Measurements from ENCODE around the gene VPS25.
"Not testable (repeated sequence)": the region's sequence is repeated elsewhere in the genome, so short reads cannot be mapped to it uniquely, and the experiment has no call there.

VPS25 gene

DNA sequence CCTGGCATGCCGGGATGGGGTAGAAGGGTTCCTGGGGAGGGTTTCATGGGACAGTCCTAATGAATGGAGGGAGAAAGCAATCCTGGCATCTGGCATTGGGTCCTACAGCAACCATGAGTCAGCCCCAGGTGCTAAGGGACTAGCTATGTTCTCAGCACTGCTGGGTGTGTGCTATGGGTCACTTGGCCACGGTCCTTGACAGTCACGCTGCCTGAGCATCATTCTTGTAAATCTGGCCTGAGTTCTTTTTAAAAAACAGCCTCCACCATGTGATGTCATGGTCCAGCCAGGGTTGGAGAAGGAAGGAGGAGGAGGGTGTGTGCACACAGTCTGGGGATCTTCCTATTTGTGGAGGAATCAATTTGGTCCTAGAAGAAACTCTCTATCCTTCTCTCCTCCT lies 18.5 kb upstream of the VPS25 start:
- Mint-ChIP-seq H3K9me3 (no peaks in the 10 kb centered on the region), H3K36me3 (ENCODE audit: low read depth) (no peaks in the 10 kb centered on the region), H3K4me1 (ENCODE audit: low read depth) (peaks cover 31% of the 10 kb centered on the region), H3K4me3 (no peak overlapping the region), H3K27me3 (peaks cover 45% of the 10 kb centered on the region), H3K27ac (no peak overlapping the region)
- intact Hi-C loops (cut with micrococcal nuclease) = no loop called here

DNA sequence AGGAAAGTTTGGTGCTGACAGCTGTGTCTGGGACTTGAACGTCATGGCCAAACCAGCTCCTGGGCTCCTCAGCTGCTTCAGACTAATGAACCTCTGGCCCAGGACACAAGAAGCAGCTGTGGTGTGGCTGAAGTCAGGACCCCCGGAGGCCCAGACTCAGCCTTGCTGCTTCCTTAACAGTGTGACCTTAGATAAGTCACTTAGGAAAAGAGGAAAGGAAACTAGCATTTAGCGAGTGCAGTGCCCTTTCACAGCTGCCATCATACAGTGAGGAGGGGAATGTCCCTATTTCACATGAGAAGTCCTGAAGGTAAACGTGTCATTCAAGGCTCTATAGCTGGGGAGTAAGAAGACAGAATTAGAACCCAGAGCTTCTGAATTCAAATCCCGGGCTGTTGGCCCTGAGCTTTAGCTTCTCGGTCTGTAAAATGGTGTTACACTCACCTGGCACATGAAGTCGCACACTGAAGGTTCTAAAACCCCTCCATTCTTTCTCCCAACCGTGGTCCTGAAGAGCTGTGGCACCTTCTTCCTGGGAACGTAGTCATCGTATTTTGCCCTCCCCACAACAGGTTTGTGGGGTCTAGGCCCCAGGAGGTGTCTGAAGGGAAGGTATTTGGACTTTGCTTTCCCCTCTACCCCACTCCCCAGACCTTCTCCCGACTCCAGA lies 13.1 kb upstream of the VPS25 start:
- H3K27me3 Mint-ChIP-seq = peaks cover 63% of the 10 kb centered on the region
- no peaks in the 10 kb centered on the region for H3K9me3 Mint-ChIP-seq
- intact Hi-C loops (cut with micrococcal nuclease) = no loop called here
- no peak overlapping the region for H3K4me3 Mint-ChIP-seq
- H3K4me1 Mint-ChIP-seq (ENCODE audit: low read depth) = peaks cover 38% of the 10 kb centered on the region
- no peak overlapping the region for H3K27ac Mint-ChIP-seq
- H3K36me3 Mint-ChIP-seq (ENCODE audit: low read depth) = no peaks in the 10 kb centered on the region

DNA sequence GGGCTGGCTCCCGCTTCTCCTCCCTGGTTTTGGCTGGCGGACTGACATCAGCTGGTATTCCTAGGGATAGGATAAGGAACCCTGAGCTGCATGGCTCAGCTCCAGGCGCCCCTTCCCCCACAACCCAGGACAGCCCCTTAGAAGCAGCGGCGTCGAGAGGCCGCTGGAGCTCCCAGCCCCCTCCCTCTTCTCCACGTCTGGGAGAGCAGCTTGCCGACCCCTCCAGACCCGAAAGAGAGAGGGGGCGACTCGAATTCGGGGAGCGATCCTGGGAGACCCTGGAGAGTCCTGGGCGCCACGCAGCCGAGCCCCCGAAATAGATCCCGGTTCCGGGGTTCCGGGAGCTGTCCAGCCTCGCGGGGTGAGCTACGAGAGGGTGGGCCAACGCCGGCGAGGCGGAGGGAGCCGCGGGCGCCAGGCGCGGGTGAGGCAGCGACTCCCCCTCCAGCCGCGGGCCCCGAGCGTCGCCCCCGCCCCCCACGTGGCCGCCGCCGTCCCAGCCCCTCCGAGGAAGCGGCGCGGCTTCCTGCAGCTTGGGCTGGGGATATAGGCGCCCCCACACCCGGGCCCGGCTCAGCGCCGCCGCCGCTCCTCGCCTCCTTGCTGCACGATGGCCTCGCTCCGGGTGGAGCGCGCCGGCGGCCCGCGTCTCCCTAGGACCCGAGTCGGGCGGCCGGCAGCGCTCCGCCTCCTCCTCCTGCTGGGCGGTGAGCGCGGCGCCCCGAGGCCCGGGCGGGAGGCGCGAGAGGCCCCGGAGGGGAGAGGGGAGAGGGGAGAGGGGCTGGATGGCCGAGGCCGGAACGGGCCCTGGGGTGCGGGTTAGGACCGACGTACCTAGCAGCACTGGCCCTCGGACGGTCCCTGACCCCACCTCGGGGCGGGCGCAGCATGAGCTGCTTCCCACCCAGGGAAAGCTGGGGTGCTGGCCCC lies 12.3 kb upstream of the VPS25 start, which contains the start of gene RAMP2:
TSS of gene RAMP2 (plus strand) at position 576 of the 930 bp plus-strand sequence. CDS start at position 611, 35 bp downstream.
- Mint-ChIP-seq H3K4me1 (ENCODE audit: low read depth) (peaks cover 37% of the 10 kb centered on the region), H3K4me3 (peak within 1 kb of the TSS; percentile 52), H3K27ac (no peak within 1 kb of the TSS), H3K9me3 (no peaks in the 10 kb centered on the region), H3K36me3 (ENCODE audit: low read depth) (no peaks in the 10 kb centered on the region), H3K27me3 (peaks cover 64% of the 10 kb centered on the region)
- intact Hi-C loops (cut with micrococcal nuclease) = no loop called here

DNA sequence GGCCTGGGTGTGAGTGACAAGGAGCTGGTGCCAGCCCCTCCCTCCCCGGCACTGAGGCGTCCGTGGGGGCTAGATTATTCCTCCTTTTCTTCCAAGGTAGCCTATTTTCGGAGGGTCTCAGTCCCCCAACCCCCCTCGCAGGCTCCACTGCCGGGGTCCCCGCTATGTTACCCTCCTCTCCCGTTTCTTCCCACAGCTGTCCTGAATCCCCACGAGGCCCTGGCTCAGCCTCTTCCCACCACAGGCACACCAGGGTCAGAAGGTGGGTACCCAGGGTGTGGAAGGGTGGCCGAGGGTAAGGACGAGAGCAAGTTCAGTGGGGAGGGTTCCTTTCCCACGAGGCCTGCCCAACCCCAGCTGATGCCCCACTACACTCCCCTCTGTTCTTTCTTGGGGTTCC lies 11.6 kb upstream of the VPS25 start:
- peaks cover 59% of the 10 kb centered on the region for H3K27me3 Mint-ChIP-seq
- H3K27ac Mint-ChIP-seq = no peak overlapping the region
- H3K4me1 Mint-ChIP-seq (ENCODE audit: low read depth) = peaks cover 31% of the 10 kb centered on the region
- no peaks in the 10 kb centered on the region for H3K9me3 Mint-ChIP-seq
- H3K36me3 Mint-ChIP-seq (ENCODE audit: low read depth) = no peaks in the 10 kb centered on the region
- H3K4me3 Mint-ChIP-seq = no peak overlapping the region
- intact Hi-C loops (cut with micrococcal nuclease) = no loop called here

DNA sequence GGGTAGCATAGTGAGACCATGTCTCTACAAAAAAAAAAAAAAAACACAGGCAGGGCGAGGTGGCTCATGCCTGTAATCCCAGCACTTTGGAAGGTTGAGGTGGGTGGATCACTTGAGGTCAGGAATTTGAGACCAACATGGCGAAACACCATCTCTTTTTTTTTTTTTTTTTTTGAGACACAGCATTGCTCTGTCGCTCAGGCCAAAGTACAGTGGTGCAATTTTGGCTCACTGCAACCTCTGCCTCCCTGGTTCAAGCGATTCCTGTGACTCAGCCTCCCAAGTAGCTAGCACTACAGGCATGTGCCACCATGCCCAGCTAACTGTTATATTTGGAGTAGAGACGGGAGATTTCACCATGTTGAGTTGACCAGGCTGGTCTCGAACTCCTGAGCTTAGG lies 7.1 kb upstream of the VPS25 start:
- no peak overlapping the region for H3K4me3 Mint-ChIP-seq
- H3K9me3 Mint-ChIP-seq = no peaks in the 10 kb centered on the region
- peaks cover 14% of the 10 kb centered on the region for H3K4me1 Mint-ChIP-seq (ENCODE audit: low read depth)
- peaks cover 44% of the 10 kb centered on the region for H3K27me3 Mint-ChIP-seq
- intact Hi-C loops (cut with micrococcal nuclease) = no loop called here
- no peaks in the 10 kb centered on the region for H3K36me3 Mint-ChIP-seq (ENCODE audit: low read depth)
- no peak overlapping the region for H3K27ac Mint-ChIP-seq

DNA sequence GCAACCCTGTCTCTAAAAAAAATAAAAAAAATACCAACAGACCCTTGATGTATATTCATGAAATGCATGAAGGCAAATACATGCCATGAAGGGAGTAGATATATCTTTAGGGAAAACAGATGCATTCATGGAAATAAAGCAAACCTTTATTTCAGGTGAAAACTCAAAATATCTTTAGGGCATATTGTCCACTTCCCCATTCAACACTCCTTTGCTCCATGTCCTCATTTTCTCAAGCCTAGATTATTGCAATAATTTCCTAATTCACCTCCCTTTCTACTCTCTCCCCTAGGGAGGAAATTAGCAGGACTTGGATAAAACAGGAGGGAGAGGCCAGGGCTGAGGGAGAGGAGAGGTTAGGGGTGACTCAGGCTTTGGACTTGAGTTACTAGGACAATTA lies 5.7 kb upstream of the VPS25 start:
- no peaks in the 10 kb centered on the region for H3K9me3 Mint-ChIP-seq
- no peaks in the 10 kb centered on the region for H3K36me3 Mint-ChIP-seq (ENCODE audit: low read depth)
- peaks cover 33% of the 10 kb centered on the region for H3K27me3 Mint-ChIP-seq
- H3K4me3 Mint-ChIP-seq = no peak overlapping the region
- H3K4me1 Mint-ChIP-seq (ENCODE audit: low read depth) = peaks cover 17% of the 10 kb centered on the region
- no peak overlapping the region for H3K27ac Mint-ChIP-seq
- intact Hi-C loops (cut with micrococcal nuclease) = no loop called here

DNA sequence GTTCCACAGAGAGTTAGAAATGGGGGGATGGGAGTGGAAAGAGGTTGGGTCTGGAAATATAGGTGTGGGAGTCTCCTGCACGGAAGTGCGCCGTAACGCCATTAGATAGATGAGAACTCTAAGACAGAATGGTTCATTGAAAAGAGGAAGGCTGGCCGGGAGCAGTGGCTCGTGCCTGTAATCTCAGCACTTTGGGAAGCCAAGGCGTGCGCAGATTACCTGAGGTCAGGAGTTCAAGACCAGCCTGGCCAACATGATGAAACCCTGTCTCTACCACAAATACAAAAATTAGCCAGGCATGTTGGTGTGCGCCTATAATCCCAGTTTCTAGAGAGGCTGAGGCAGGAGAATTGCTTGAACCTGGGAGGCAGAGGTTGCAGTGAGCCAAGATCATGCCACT lies 5.2 kb upstream of the VPS25 start:
- H3K9me3 Mint-ChIP-seq; intact Hi-C loops (cut with micrococcal nuclease): not testable (repeated sequence)

DNA sequence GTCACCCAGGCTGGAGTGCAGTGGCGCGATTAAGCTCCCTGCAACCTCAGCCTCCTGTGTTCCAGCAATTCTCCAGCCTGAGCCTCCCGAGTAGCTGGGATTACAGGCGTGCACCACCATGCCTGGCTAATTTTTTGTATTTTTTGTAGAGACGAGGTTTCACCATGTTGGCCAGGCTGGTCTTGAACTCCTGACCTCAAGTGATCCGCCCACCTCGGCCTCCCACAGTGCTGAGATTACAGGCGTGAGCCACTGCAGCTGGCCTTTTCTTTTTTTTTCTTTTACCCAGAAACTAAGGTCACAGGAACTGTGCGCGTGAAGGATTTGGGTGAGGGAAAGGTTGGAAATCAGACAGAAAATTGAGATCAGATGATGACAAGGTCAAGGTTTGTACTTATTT lies 3.3 kb upstream of the VPS25 start:
- peaks cover 28% of the 10 kb centered on the region for H3K4me1 Mint-ChIP-seq (ENCODE audit: low read depth)
- H3K4me3 Mint-ChIP-seq; H3K9me3 Mint-ChIP-seq; intact Hi-C loops (cut with micrococcal nuclease); H3K27ac Mint-ChIP-seq: not testable (repeated sequence)
- peaks cover 12% of the 10 kb centered on the region for H3K36me3 Mint-ChIP-seq (ENCODE audit: low read depth)
- H3K27me3 Mint-ChIP-seq = peaks cover 21% of the 10 kb centered on the region

More for the DNA sequence above, 5.2 kb upstream of the VPS25 start:
- Mint-ChIP-seq H3K4me1 (ENCODE audit: low read depth) (peaks cover 22% of the 10 kb centered on the region), H3K27me3 (peaks cover 28% of the 10 kb centered on the region)
- not testable (repeated sequence) for H3K36me3 Mint-ChIP-seq (ENCODE audit: low read depth); H3K27ac Mint-ChIP-seq; H3K4me3 Mint-ChIP-seq

DNA sequence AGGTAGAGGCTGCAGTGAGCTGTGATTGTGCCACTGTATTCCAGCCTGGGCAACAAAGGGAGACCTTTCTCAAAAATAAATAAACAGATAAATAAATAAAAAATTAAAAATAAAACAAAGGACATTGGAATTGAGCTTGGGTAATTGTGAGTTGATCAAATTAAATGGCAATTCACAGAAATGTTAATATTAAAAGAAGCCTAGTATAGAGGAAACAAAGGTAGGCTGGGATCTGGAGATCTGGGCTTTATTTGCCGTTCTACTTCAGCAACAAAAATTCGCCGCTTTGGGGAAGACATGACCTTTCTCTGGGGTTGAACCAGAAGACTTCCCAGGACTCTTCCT lies 332 bp upstream of the VPS25 start:
- Mint-ChIP-seq H3K4me1 (ENCODE audit: low read depth) (peaks cover 37% of the 10 kb centered on the region), H3K9me3 (no peaks in the 10 kb centered on the region), H3K36me3 (ENCODE audit: low read depth) (peaks cover 39% of the 10 kb centered on the region), H3K27ac (peak overlapping the region; percentile 92), H3K27me3 (peaks cover 12% of the 10 kb centered on the region), H3K4me3 (peak overlapping the region; percentile 99)
- intact Hi-C loops (cut with micrococcal nuclease) = no loop called here

DNA sequence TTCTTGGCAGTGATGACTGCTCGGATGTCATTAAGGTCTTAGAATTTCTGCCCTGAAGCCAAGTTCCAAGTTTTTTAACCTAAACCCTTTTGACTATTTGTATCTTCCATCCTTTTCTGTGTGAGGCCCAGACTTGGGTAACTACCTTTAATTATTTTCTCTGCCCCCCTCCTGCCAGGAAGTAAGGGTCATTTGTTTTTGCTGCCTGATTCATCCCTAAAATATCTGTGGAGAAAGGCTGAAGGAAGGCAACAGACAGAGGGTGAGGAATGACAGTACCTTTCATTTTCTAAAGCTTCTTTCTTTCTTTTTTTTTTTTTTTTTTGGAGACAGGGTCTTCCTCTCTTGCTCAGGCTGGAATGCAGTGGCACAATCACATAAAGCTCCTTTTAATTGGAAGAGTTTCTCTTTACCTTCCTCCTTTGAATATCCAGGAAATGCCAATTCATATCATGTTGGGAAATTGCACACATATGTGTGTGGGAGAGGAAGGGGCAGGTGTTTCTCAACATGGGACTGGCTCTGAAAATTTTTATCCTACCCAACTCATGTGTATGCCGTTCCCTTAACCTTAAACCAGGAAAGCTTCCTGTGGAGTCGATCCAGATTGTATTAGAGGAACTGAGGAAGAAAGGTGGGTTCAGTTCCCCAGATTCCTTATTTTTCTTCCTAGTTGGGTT lies 957 bp downstream of the VPS25 start:
- Mint-ChIP-seq H3K4me3 (peak overlapping the region; percentile 99), H3K4me1 (ENCODE audit: low read depth) (peaks cover 40% of the 10 kb centered on the region), H3K9me3 (no peaks in the 10 kb centered on the region), H3K27me3 (peaks cover 7% of the 10 kb centered on the region), H3K36me3 (ENCODE audit: low read depth) (peaks cover 52% of the 10 kb centered on the region), H3K27ac (peak overlapping the region; percentile 92)
- intact Hi-C loops (cut with micrococcal nuclease) = no loop called here

DNA sequence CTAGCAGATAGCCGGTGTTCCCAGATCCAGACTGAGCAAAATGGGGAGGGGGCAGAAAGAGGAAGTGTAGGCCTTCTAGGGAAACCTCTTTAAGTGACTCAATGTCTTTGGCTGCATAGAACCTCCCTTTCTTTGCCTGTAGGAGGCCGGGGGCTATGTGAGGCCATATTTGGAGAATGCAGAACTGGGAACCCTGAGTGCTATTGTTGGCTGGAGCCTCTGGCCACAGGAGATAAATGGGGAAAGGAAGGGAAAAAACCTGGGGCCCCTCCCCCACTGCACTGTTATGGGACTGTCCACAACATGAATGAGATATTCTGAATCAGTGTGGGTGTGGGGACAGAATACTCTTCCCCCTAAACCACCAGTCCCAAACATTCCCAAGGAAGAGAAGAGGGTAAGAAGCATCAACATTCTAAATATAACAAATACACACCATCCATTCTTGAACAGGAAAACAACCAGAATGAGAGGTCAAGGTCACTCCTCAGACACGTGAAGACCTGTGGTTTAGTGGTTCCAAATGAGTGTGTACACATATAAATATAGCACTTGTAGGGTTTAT lies 2.4 kb downstream of the VPS25 start:
- Mint-ChIP-seq H3K9me3 (no peaks in the 10 kb centered on the region), H3K36me3 (ENCODE audit: low read depth) (peaks cover 62% of the 10 kb centered on the region), H3K4me1 (ENCODE audit: low read depth) (peaks cover 52% of the 10 kb centered on the region), H3K4me3 (no peak overlapping the region), H3K27ac (no peak overlapping the region), H3K27me3 (peaks cover 20% of the 10 kb centered on the region)
- intact Hi-C loops (cut with micrococcal nuclease) = no loop called here

DNA sequence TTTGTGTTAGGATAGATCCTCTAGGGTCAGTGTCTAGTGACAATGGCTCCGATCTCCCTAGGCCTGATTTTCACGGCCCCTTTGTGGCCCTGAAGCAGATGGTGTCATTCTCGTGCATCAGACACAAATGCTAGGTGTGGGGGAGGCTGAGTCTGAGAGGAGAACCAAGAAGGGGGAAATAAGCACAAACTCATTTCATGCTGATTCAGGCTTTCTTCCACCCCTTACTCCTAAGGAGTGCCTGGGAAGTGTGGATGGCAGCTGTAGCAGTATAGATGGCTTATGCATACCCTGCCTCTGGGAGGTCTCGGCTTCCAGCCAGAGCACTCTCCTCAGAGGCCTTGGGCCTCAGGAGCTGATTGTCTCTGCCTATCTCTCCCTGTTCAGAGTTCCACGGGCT lies 5.3 kb downstream of the VPS25 start:
- Mint-ChIP-seq H3K4me1 (ENCODE audit: low read depth) (peaks cover 44% of the 10 kb centered on the region), H3K36me3 (ENCODE audit: low read depth) (peaks cover 57% of the 10 kb centered on the region), H3K27me3 (peaks cover 46% of the 10 kb centered on the region), H3K9me3 (no peaks in the 10 kb centered on the region), H3K4me3 (no peak overlapping the region), H3K27ac (no peak overlapping the region)
- intact Hi-C loops (cut with micrococcal nuclease) = no loop called here

DNA sequence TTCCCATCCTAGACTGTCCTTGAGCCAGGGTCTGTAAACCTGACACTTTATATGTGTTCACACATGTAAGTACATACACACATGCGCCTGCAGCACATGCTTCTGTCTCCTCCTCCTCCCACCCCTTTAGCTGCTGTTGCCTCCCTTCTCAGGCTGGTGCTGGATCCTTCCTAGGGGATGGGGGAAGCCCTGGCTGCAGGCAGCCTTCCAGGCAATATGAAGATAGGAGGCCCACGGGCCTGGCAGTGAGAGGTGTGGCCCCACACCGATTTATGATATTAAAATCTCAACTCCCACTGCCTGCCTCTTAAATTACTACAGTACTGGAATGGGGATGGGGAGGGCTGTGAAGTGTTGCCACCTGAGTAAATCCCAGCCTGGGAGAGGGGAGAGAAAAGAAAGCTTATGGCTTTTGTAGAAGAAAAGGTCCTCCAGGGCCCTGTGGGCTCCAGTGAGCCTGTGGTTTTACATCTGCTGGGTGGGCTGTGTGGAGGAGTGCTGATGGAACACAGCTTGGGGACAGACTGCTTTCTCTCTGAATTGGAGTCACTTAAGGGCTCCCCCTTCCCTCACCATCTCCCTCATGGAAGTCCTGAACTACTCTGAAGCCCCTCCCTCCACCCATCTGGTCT lies 6.2 kb downstream of the VPS25 start:
- Mint-ChIP-seq H3K27me3 (peaks cover 55% of the 10 kb centered on the region), H3K27ac (no peak overlapping the region), H3K9me3 (no peaks in the 10 kb centered on the region), H3K4me1 (ENCODE audit: low read depth) (peaks cover 44% of the 10 kb centered on the region), H3K36me3 (ENCODE audit: low read depth) (peaks cover 54% of the 10 kb centered on the region), H3K4me3 (no peak overlapping the region)
- intact Hi-C loops (cut with micrococcal nuclease) = no loop called here

All from dendritic cell treated with granulocyte-macrophage colony-stimulating factor and Interleukin-4, amounts not matched to agents 40 ng/mL and 50 ng/mL, for 4 days (primary cell).